ENCODE data around the gene RMDN2. TPM values are rescaled to one million over a fixed set of nuclear protein-coding genes. Genes with fewer than 3 reads are reported as not detected.
"Not testable (repeated sequence)": the region's sequence is repeated elsewhere in the genome, so short reads cannot be mapped to it uniquely, and the experiment has no call there.

RMDN2 gene
- total RNA-seq, 1 experiment from 2014 or later: 5.3 TPM

- intact Hi-C loops (cut with micrococcal nuclease; ENCODE audit: unreplicated experiment): no loop called here
- no TSS peak for BruUV-seq (replicated peaks)
- H3K4me2 ChIP-seq: no peak overlapping the region
Observed at GRCh38 chr2:38017836-38018235, 92.7 kb downstream of the RMDN2 start.

GRCh38 chr2:38020359-38021069 lies 95.4 kb downstream of the RMDN2 start:
- POLR2A ChIA-PET (ENCODE audit: unreplicated experiment); H4K20me1 ChIP-seq (ENCODE audit: insufficient read depth); H3K9me2 ChIP-seq (ENCODE audit: insufficient read depth); DNase-seq; H3K27me3 ChIP-seq (ENCODE audit: insufficient read depth, low read depth); intact Hi-C loops (cut with micrococcal nuclease; ENCODE audit: unreplicated experiment); H3K4me2 ChIP-seq; H3K79me2 ChIP-seq (ENCODE audit: low read depth); BruUV-seq (replicated peaks); H2AFZ ChIP-seq; H3K27ac ChIP-seq; H3K36me3 ChIP-seq (ENCODE audit: low read depth); H3F3A ChIP-seq (ENCODE audit: insufficient read depth, low read depth); H3K4me1 ChIP-seq (replicated peaks; ENCODE audit: insufficient read depth); CTCF ChIA-PET; H3K9me3 ChIP-seq (ENCODE audit: insufficient read depth, low read depth); H3K4me3 ChIP-seq: not testable (repeated sequence)

More at GRCh38 chr2:38017836-38018235, 92.7 kb downstream of the RMDN2 start:
- no peaks in the 10 kb centered on the region for H3K36me3 ChIP-seq (ENCODE audit: low read depth)
- H3K9me3 ChIP-seq (ENCODE audit: insufficient read depth, low read depth): 0 out of 2 replicates have a peak, but pooled peaks cover 3% of the 10 kb centered on the region
- TF ChIP-seq EZH2 (IDR thresholded peaks at IDR 0.05; ENCODE audit: low read depth): no peak
- TF ChIP-seq CTCF (conservative IDR thresholded peaks at IDR 0.05): no peak
- POLR2A ChIA-PET (ENCODE audit: unreplicated experiment): no interaction called here
- CTCF ChIA-PET: no interaction called here
- no peaks in the 10 kb centered on the region for H3K27me3 ChIP-seq (ENCODE audit: insufficient read depth, low read depth)
- no peak overlapping the region for H2AFZ ChIP-seq
- no peaks in the 10 kb centered on the region for H3K79me2 ChIP-seq (ENCODE audit: low read depth)
- H3K9me2 ChIP-seq (ENCODE audit: insufficient read depth): no peaks in the 10 kb centered on the region
- no peak overlapping the region for H3K27ac ChIP-seq
- H4K20me1 ChIP-seq (ENCODE audit: insufficient read depth): no peaks in the 10 kb centered on the region
- H3K4me3 ChIP-seq: no peak overlapping the region
- DNase-seq: no peak
- H3K4me1 ChIP-seq (replicated peaks; ENCODE audit: insufficient read depth): peaks cover 33% of the 10 kb centered on the region
- H3F3A ChIP-seq (ENCODE audit: insufficient read depth, low read depth): peaks cover 15% of the 10 kb centered on the region

- BruUV-seq (replicated peaks): no TSS peak
- H4K20me1 ChIP-seq (ENCODE audit: insufficient read depth): no peaks in the 10 kb centered on the region
- no peak overlapping the region for H3K27ac ChIP-seq
- no peaks in the 10 kb centered on the region for H3F3A ChIP-seq (ENCODE audit: insufficient read depth, low read depth)
- no peaks in the 10 kb centered on the region for H3K36me3 ChIP-seq (ENCODE audit: low read depth)
- ChIA-PET POLR2A (ENCODE audit: unreplicated experiment) (no interaction called here), CTCF (no interaction called here)
- intact Hi-C loops (cut with micrococcal nuclease; ENCODE audit: unreplicated experiment): no loop called here
- no peak overlapping the region for H3K4me3 ChIP-seq
- H3K9me2 ChIP-seq (ENCODE audit: insufficient read depth): no peaks in the 10 kb centered on the region
- TF ChIP-seq EZH2 (IDR thresholded peaks at IDR 0.05; ENCODE audit: low read depth) (no peak), CTCF (conservative IDR thresholded peaks at IDR 0.05) (no peak)
- no peak overlapping the region for H2AFZ ChIP-seq
- no peaks in the 10 kb centered on the region for H3K27me3 ChIP-seq (ENCODE audit: insufficient read depth, low read depth)
- H3K9me3 ChIP-seq (ENCODE audit: insufficient read depth, low read depth): 0 out of 2 replicates have a peak, but pooled peaks cover 3% of the 10 kb centered on the region
- H3K79me2 ChIP-seq (ENCODE audit: low read depth): no peaks in the 10 kb centered on the region
- H3K4me1 ChIP-seq (replicated peaks; ENCODE audit: insufficient read depth): peaks cover under 1% of the 10 kb centered on the region; the same call in 1 of the 2 replicates
- no peak overlapping the region for H3K4me2 ChIP-seq
- no peak for DNase-seq
Observed at GRCh38 chr2:38021589-38021988, 96.5 kb downstream of the RMDN2 start.

GRCh38 chr2:38026846-38027245 lies 101.8 kb downstream of the RMDN2 start:
- intact Hi-C loops (cut with micrococcal nuclease; ENCODE audit: unreplicated experiment): no loop called here
- POLR2A ChIA-PET (ENCODE audit: unreplicated experiment): no interaction called here
- Histone ChIP-seq H3K4me1 (replicated peaks; ENCODE audit: insufficient read depth) (no peaks in the 10 kb centered on the region), H3K4me3 (no peak overlapping the region), H3F3A (ENCODE audit: insufficient read depth, low read depth) (no peaks in the 10 kb centered on the region), H3K27ac (no peak overlapping the region), H3K27me3 (ENCODE audit: insufficient read depth, low read depth) (no peaks in the 10 kb centered on the region), H3K9me3 (ENCODE audit: insufficient read depth, low read depth) (no peaks in the 10 kb centered on the region), H3K36me3 (ENCODE audit: low read depth) (no peaks in the 10 kb centered on the region), H3K79me2 (ENCODE audit: low read depth) (no peaks in the 10 kb centered on the region), H4K20me1 (ENCODE audit: insufficient read depth) (no peaks in the 10 kb centered on the region), H2AFZ (no peak overlapping the region), H3K4me2 (no peak overlapping the region), H3K9me2 (ENCODE audit: insufficient read depth) (no peaks in the 10 kb centered on the region)
- no TSS peak for BruUV-seq (replicated peaks)
- CTCF ChIA-PET: no interaction called here
- no peak for TF ChIP-seq EZH2 (IDR thresholded peaks at IDR 0.05; ENCODE audit: low read depth)
- no peak for TF ChIP-seq CTCF (conservative IDR thresholded peaks at IDR 0.05)
- no peak for DNase-seq
